Hematopoietic multipotent progenitor cell treated with erythropoietin and hydrocortisone succinate and interleukin-3 and kit ligand, for 15 days (in vitro differentiated cells): Measurements from ENCODE around the gene SAT2.

Experiments used
- DNase-seq: peaks from one replicate; pipeline ENCODE4 v3.0.0-alpha.2; 2015; ENCODE audit warnings: low spot score

Gene SAT2

GRCh38 chr17:7627250-7628121 lies at the start of gene SAT2:
SAT2 (minus strand) TSS chr17:7627821; CDS start chr17:7627635, 186 bp downstream.
- DNase-seq, result peak; percentile 86

- no peak for DNase-seq
Observed at GRCh38 chr17:7676533-7676932, 48.9 kb upstream of the SAT2 start.

DNA sequence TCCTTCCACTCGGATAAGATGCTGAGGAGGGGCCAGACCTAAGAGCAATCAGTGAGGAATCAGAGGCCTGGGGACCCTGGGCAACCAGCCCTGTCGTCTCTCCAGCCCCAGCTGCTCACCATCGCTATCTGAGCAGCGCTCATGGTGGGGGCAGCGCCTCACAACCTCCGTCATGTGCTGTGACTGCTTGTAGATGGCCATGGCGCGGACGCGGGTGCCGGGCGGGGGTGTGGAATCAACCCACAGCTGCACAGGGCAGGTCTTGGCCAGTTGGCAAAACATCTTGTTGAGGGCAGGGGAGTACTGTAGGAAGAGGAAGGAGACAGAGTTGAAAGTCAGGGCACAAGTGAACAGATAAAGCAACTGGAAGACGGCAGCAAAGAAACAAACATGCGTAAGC lies 47.3 kb upstream of the SAT2 start:
- no peak for DNase-seq

- peak; percentile 74 for DNase-seq
Observed at GRCh38 chr17:7673239-7673638, 45.6 kb upstream of the SAT2 start.

DNA sequence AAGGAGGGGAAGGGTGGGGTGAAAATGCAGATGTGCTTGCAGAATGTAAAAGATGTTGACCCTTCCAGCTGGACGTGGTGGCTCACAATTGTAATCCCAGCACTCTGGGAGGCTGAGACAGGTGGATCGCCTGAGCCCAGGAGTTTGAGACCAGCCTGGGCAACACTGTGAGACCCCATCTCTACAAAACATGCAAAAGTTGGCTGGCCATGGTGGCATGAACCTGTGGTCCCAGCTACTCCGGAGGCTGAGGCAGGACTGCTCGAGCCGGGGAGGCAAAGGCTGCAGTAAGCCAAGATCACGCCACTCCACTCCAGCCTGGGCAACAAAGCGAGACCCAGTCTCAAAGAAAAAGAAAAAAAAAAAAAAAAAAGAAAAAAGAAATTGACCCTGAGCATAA lies 40.9 kb upstream of the SAT2 start:
- no peak for DNase-seq

DNA sequence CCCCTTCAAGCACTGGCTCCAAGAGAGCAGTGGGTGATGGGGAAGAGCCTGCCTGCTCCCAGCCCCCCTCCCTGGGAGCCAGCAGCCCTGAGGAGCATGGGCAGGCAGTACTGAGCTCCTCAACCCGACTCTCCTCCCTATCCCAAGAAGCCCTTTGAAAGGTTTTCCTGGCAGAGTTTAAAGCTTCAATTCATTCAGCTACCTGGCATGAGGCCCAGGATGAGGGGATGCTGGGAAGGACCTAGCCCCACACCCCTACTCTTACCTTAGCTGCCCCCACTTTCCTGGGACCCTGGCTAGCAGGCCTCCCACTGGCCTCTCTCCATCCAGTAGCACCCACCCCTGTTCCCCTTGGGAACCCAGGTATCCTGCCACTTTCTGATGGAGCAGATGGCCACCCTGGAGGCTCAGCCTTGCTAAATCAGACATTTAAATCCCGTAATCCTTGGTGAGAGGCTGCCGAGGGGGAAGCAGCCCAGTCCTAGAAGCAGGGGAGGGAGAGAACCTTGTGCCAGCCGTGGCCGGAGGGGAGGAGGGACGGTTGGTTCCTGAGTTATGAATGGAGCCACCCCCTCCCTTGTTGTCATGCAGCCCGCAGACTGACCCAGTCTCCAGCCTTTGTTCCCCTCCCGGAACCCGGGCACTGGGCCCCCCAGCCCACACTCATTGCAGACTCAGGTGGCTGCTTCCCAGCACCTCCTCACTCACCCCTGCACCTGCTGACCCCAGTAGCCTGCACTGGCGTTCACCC lies 40.2 kb upstream of the SAT2 start:
- no peak for DNase-seq

GRCh38 chr17:7656958-7657609 lies 29.5 kb upstream of the SAT2 start:
- no peak for DNase-seq

- DNase-seq, result no peak
Observed at GRCh38 chr17:7655541-7655840, 27.9 kb upstream of the SAT2 start.

DNA sequence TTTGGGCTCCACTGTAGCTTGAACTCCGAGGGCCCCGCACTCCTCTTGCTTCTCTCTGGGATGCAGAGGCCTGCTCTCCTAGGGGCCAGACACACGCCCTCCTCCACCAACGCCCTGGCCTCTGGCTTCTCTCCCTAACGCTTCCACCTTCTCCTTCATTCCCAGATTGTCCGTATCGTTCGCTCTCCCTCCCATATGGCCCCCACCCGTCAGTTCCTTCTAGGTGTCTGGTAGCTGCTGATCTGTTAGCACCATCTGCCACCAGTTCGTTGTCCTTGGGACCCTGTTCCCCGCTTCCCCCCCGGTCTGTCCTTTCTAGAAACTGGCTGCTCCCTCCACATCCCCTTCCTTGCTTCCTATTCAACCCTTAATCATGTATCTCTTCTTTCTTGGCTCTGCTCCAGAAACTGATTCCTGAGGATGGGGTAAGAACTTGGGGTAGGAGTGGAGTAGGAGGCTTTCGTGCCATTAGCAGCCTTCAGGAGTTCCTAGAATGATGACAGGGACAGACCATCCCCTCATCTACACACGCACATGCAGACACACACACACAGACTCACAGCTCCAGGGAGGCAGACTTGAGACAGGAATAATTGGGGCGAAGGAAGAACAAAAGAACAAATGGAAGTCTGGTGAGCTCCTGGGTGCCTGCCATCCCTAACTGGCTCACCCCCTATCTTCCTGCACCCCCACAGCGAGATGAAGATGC lies 27.4 kb upstream of the SAT2 start:
- DNase-seq, result no peak

- peak; percentile 45 for DNase-seq
Observed at GRCh38 chr17:7652388-7653356, 25.1 kb upstream of the SAT2 start.

DNA sequence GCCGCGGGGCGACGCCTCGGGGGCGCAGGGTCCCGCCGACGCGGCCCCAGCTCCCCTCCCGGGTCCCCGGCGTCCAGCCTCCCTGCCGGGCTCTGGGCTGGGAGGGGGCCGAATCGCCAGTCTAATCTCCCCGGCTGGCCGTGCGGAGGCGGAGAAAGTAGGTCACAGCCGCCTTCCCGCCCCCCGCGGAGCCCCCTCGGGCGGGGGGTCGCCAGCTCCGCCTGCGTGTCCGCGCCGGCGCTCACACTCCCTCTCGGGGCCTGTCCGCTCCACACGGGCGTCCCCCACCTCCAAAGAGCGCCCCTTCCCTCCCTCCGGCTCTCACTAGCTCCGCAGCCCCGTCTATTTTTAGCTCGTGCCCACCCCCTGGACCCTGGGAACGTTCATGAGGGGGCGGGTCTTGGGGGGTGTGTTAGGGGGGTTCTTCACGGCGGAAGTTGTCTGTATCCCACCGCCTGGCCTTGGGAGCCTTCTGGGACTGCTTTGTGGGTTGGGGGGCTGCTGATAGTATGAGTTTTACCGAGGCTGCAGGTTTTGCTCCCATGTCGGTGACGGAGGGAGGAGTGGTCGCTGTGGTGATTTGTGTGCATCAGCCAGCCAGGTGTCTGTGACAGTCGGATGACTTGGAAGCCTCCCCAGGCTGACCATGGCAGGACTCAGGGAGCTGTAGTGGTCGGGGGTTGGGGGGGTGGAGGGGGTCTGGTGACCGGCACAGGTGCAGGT lies 24.2 kb upstream of the SAT2 start:
- no peak for DNase-seq

GRCh38 chr17:7651097-7651664 lies 23.6 kb upstream of the SAT2 start:
- peak; percentile 20 for DNase-seq

GRCh38 chr17:7650509-7651096 lies 23.0 kb upstream of the SAT2 start, which contains the start of gene ATP1B2:
ATP1B2 (plus strand) TSS chr17:7650926; CDS start chr17:7651519, 593 bp downstream.
- DNase-seq, result peak; percentile 97

DNA sequence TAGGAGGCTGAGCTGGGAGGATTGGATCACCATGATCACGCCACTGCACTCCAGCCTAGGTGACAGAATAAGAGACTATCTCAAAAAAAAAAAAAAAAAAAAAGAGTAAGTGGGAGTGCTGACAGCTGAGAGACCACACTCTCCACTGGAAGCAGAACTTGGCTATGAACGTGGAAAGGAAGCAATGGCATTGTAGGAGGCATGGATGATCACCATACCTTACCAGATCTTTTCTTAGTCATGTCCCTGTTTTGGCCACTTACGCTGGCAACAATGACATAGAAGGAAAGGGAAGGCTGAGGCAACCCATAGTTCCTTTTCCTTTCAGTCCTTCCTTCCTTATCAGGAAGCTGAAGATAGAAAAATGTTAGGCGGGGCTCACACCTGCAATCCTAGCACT lies 19.4 kb upstream of the SAT2 start:
- peak; percentile 36 for DNase-seq

- no peak for DNase-seq
Observed at GRCh38 chr17:7646457-7646856, 18.8 kb upstream of the SAT2 start.

DNA sequence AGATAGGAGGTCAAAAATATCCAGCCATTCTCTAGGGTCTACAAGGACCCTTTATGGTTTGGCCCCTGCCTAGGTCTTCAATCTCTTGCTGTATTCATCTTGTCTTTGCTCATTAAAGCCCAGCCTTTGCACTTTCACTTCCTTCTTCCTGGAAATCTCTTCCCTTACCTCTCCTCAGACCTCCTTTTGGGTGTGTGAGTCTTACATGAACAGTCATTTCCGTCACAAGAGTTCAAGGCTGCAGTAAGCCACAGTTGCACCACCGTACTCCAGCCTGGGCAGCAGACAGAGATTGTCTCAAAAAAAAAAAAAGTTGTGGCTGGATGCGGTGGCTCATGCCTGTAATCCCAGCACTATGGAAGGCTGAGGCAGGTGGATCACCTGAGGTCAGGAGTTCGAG lies 17.2 kb upstream of the SAT2 start:
- no peak for DNase-seq

GRCh38 chr17:7641635-7642034 lies 14.0 kb upstream of the SAT2 start:
- peak; percentile 28 for DNase-seq

GRCh38 chr17:7640783-7641182 lies 13.2 kb upstream of the SAT2 start:
- DNase-seq, result no peak

DNA sequence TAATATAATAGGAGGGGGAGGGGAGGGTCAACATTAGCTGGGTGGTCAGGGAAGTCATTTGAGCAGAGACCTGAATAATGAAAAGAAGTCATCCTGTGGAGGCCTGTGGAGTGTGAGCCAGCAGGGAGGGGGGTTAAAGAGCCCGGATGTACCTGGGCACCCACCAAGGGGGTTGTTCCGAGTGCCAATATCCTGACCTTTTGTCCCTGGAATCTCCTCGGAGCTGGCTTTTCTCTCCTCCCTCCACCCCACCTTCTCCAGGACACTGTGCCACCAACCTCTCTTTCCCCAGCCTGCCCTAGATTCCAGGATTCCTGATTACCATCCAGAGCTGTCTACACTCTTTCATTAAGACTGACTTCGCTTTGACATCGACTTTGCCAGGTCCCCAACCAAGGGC lies 8.5 kb upstream of the SAT2 start:
- no peak for DNase-seq

- DNase-seq, result peak; percentile 49
Observed at GRCh38 chr17:7634384-7634783, 6.8 kb upstream of the SAT2 start.
